Heart right ventricle (tissue), 16 donors: ENCODE results near the gene UBE4A. TPM values are rescaled to one million over a fixed set of nuclear protein-coding genes. Genes with fewer than 3 reads are reported as not detected.
A peak's percentile ranks its signal among the peaks of the same experiment; 100 is the strongest.

ENCODE experiments used
- ATAC-seq, 8 donors: fragments of 200-7000 bp; cut with Tn5 transposase; one replicate each; pipeline ENCODE4 v1.9.1; 2020; ENCODE audit warnings: mild to moderate bottlenecking in 8 of 8, moderate library complexity in 8 of 8, moderate number of reproducible peaks in 1 of 8
- DNase-seq, 2 donors: peaks; one replicate each; pipeline ENCODE4 v3.0.0-alpha.2; 2020
- H3K27ac ChIP-seq, 10 donors: fragments of 200-600 bp; sonication (generic) in 2 of 10; one replicate each; pipeline versions ENCODE4 v1.5.0 to v1.8.0; 2020 to 2022; ENCODE audit warnings: mild to moderate bottlenecking in 3 of 10
- H3K27me3 ChIP-seq, 7 donors: fragments of 200-600 bp; one replicate each; pipeline ENCODE4 v1.8.0; 2021 to 2022; ENCODE audit warnings: mild to moderate bottlenecking in 2 of 7
- H3K36me3 ChIP-seq, 9 donors: fragments of 200-600 bp; sonication (generic) in 1 of 9; one replicate each; pipeline versions ENCODE4 v1.5.0 to v1.8.0; 2020 to 2022; ENCODE audit warnings: mild to moderate bottlenecking in 2 of 9
- H3K4me1 ChIP-seq, 9 donors: fragments of 200-600 bp; sonication (generic) in 1 of 9; one replicate each; pipeline versions ENCODE4 v1.5.0 to v1.8.0; 2020 to 2022; ENCODE audit warnings: mild to moderate bottlenecking in 4 of 9
- H3K4me3 ChIP-seq, 10 donors: fragments of 200-600 bp; sonication (generic) in 2 of 10; one replicate each; pipeline versions ENCODE4 v1.5.0 to v1.8.0; 2020 to 2022; ENCODE audit warnings: mild to moderate bottlenecking in 7 of 10, moderate library complexity in 2 of 10
- H3K9me3 ChIP-seq, 11 donors: fragments of 200-600 bp in 10 of 11; sonication (generic) in 2 of 11; one replicate each; pipeline versions ENCODE4 v1.5.0 to v1.8.0; 2013 to 2022; ENCODE audit warnings: mild to moderate bottlenecking in 2 of 11, control low read depth in 1 of 11, moderate library complexity in 1 of 11
- CTCF ChIP-seq, 9 donors: fragments of 200-600 bp; sonication (generic) in 2 of 9; IDR thresholded peaks; one replicate each; pipeline versions ENCODE4 v1.5.0 to v1.8.0; 2021 to 2022; ENCODE audit warnings: antibody characterized with exemption in 9 of 9, mild to moderate bottlenecking in 5 of 9, moderate library complexity in 1 of 9
- WGBS, 2 donors: extraction: QIAGEN DNeasy Blood & Tissue Kit; methylation state at CpG; one replicate each; pipeline ENCODE4 v1.1.7; 2013; ENCODE audit warnings: inconsistent platforms in 1 of 2; 5-methylcytosine and 5-hydroxymethylcytosine counted together
- intact Hi-C, 10 donors: fragments of 100-400 bp; cut with DNase I; formaldehyde crosslinking; loops; one replicate each; pipeline versions ENCODE4 v1.11.1 to v1.14.2; 2022
- polyA plus RNA-seq, 2 donors: library from polyadenylated mRNA; stranded (reverse); fragments of 200-250 nt; gene quantifications; one replicate each; pipeline ENCODE4 v1.2.3, GENCODE V29; 2013
- total RNA-seq, 10 donors: library from RNA; stranded (reverse); fragmentation: NEBNext Ultra II Directional in 3 of 10; extraction: Animal tissue kit (Norgen Biotek cat#: 25700) in 3 of 10; gene quantifications; one replicate each; pipeline versions ENCODE4 v1.2.1 to v1.2.4, GENCODE V29; 2021 to 2023
- donor health status: Arrhythmogenic right ventricular cardiomyopathy.
- donor health status: ischemic (EF 13 %, LVEDD 7.1; RV severe dilation, severe dysfunction).
- donor health status: healthy with polysubstance abuse.
- donor health status: DM: no; HTN: yes; CAD: no.
- donor health status: DM: no; HTN: no; CAD: no.
- donor health status: ischemic (EF 25% LVEDD 6.9; RV normal size, moderate dysfunction).
- donor health status: ischemic (EF 25% LVEDD 5.7; RV mildly dilated, moderate dysfunction).
- donor health status: healthy.
- donor health status: DM: yes; HTN: yes; CAD: no.
- donor health status: Ischemic cardiomyopathy.
- donor health status: ischemic (EF 35%, LVEDD 5.7; RV mildly dilated, moderate dysfunction).
- donor health status: nonischemic (EF 11% LVEDD 7.7; RV severe dilation, severe dysfunction).
- donor health status: DM: yes; HTN: yes; CAD: no.
- donor health status: PGD.
- donor health status: ischemic (EF 29% LVEDD 5.4; RV normal size, mild dysfunction).
- donor health status: nonischemic (EF 23%, LVEDD 6.1; RV moderate dilation, normal function).

UBE4A gene
- total and polyA plus RNA-seq, 12 donors, result 12.7 to 46.4 (median 41.3) TPM

GRCh38 chr11:118366287-118366686, 6.9 kb downstream of the UBE4A start:
- peaks cover 0 to 27% (median 9%) of the 10 kb centered on the region in 9 donors for H3K4me1 ChIP-seq
- TF ChIP-seq CTCF (IDR thresholded peaks at IDR 0.05), result no peak
- H3K27me3 ChIP-seq, result no peaks in the 10 kb centered on the region
- intact Hi-C loops, result no loop called here
- WGBS, 2 donors, result 56 to 58% methylated on average over 1 of the region's 1 CpG
- ATAC-seq, result peak; percentile 85 to 98 (median 93)
- no peaks in the 10 kb centered on the region for H3K9me3 ChIP-seq
- DNase-seq, result peak in 1 of 2 donors; percentile 29
- H3K27ac ChIP-seq, result peak overlapping the region; percentile 18 to 84 (median 72)
- no peak overlapping the region for H3K4me3 ChIP-seq
- H3K36me3 ChIP-seq, result peaks cover 0 to 86% (median 61%) of the 10 kb centered on the region in 9 donors

GRCh38 chr11:118370774-118371173, 11.4 kb downstream of the UBE4A start:
- 97 to 98% methylated on average over 4 of the region's 4 CpGs for WGBS, 2 donors
- no peak for TF ChIP-seq CTCF (IDR thresholded peaks at IDR 0.05)
- Histone ChIP-seq H3K4me1 (peaks cover 0 to 11% (median 0%) of the 10 kb centered on the region in 9 donors), H3K4me3 (no peak overlapping the region), H3K9me3 (no peaks in the 10 kb centered on the region), H3K36me3 (peaks cover 0 to 100% (median 88%) of the 10 kb centered on the region in 9 donors), H3K27me3 (no peaks in the 10 kb centered on the region), H3K27ac (no peak overlapping the region)
- DNase-seq (no peak), ATAC-seq (no peak)
- intact Hi-C loops, result no loop called here

- intact Hi-C loops, result no loop called here
- WGBS, 2 donors, result 98 to 100% methylated on average over 2 of the region's 2 CpGs
- Histone ChIP-seq H3K9me3 (no peaks in the 10 kb centered on the region), H3K4me3 (no peak overlapping the region), H3K36me3 (peaks cover 6 to 100% (median 91%) of the 10 kb centered on the region in 9 donors), H3K27ac (no peak overlapping the region), H3K27me3 (no peaks in the 10 kb centered on the region), H3K4me1 (no peaks in the 10 kb centered on the region)
- DNase-seq (no peak), ATAC-seq (no peak)
- no peak for TF ChIP-seq CTCF (IDR thresholded peaks at IDR 0.05)
Measured at GRCh38 chr11:118373263-118373662, 13.9 kb downstream of the UBE4A start.

- intact Hi-C loops, result no loop called here
- DNase-seq (no peak), ATAC-seq (no peak)
- 96% methylated on average over 5 of the region's 5 CpGs for WGBS, 2 donors
- Histone ChIP-seq H3K9me3 (no peaks in the 10 kb centered on the region), H3K4me3 (no peak overlapping the region), H3K27ac (no peak overlapping the region), H3K4me1 (no peaks in the 10 kb centered on the region), H3K36me3 (peaks cover 6 to 100% (median 91%) of the 10 kb centered on the region in 9 donors), H3K27me3 (no peaks in the 10 kb centered on the region)
- no peak for TF ChIP-seq CTCF (IDR thresholded peaks at IDR 0.05)
Measured at GRCh38 chr11:118373871-118374270, 14.5 kb downstream of the UBE4A start.
